ENCODE data around the gene PNMA6F. TPM values are rescaled to one million over a fixed set of nuclear protein-coding genes. Genes with fewer than 3 reads are reported as not detected.
"Not testable (repeated sequence)": the region's sequence is repeated elsewhere in the genome, so short reads cannot be mapped to it uniquely, and the experiment has no call there.

Gene PNMA6F
- total RNA-seq, 1 donor from 2014 or later, result not detected

DNA sequence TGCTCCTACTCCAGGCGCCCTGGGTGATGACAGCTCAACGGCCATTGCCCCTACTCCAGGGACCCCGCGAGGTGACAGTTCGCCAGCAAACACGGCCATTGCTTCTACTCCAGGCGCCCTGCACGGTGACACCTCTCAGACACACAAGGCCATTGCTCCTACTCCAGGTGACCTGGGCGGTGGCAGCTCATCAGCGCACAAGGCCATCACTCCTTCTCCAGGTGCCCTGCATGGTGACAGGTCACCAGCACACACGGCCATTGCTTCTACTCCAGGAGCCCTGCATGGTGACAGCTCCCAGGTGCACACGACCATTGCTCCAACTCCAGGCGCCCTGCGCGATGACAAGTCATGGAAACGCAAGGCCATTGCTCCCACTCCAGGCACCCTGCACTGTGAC lies 46.1 kb downstream of the PNMA6F start:
- not testable (repeated sequence) for H3K27me3 Mint-ChIP-seq (ENCODE audit: low read depth)

DNA sequence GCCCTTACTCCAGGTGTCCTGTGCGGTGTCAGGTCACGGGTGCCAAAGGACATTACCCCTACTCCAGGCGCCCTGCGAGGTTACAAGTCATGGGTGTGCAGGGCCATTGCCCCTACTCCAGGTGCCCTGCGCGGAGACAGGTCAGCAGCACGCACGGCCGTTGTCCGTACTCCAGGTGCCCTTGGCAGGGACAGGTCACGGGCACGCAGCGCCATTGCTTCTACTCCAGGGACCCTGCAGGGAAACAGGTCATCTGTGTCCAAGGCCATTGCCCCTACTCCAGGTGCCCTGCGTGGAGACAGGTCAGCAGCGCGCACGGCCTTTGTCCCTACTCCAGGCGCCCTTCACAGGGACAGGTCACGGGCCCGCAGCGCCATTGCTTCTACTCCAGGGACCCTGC lies 49.0 kb downstream of the PNMA6F start:
- H3K9me3 Mint-ChIP-seq; H3K4me3 Mint-ChIP-seq (ENCODE audit: low read depth); H3K4me1 Mint-ChIP-seq (ENCODE audit: low read depth); H3K36me3 Mint-ChIP-seq (ENCODE audit: low read depth); H3K27me3 Mint-ChIP-seq (ENCODE audit: low read depth); intact Hi-C loops (cut with micrococcal nuclease); H3K27ac Mint-ChIP-seq; DNase-seq (ENCODE audit: low spot score): not testable (repeated sequence)

More for the DNA sequence above, 46.1 kb downstream of the PNMA6F start:
- H3K4me3 Mint-ChIP-seq (ENCODE audit: low read depth); H3K4me1 Mint-ChIP-seq (ENCODE audit: low read depth); H3K36me3 Mint-ChIP-seq (ENCODE audit: low read depth); H3K9me3 Mint-ChIP-seq; intact Hi-C loops (cut with micrococcal nuclease); DNase-seq (ENCODE audit: low spot score); H3K27ac Mint-ChIP-seq: not testable (repeated sequence)

- H3K4me1 Mint-ChIP-seq (ENCODE audit: low read depth); H3K27me3 Mint-ChIP-seq (ENCODE audit: low read depth); intact Hi-C loops (cut with micrococcal nuclease); H3K36me3 Mint-ChIP-seq (ENCODE audit: low read depth); H3K4me3 Mint-ChIP-seq (ENCODE audit: low read depth); H3K27ac Mint-ChIP-seq; H3K9me3 Mint-ChIP-seq; DNase-seq (ENCODE audit: low spot score): not testable (repeated sequence)
Observed at GRCh38 chrX:153272070-153272469, 49.5 kb downstream of the PNMA6F start.

Other genes starting within 250 kb of the PNMA6F start
- gene PNMA6A, start 249.3 kb downstream of the PNMA6F start, total RNA-seq, result 0.87 and 1.5 TPM in 2 replicates
- not detected in 2 replicates for gene MAGEA1, start 142.5 kb downstream of the PNMA6F start, total RNA-seq
- 17.1 and 17.2 TPM in 2 replicates for gene ZNF275, start 12.4 kb upstream of the PNMA6F start, total RNA-seq
- not detected in 2 replicates for gene PNMA6E, start 79.6 kb upstream of the PNMA6F start, total RNA-seq
- 1.8 and 2.1 TPM in 2 replicates for gene ZFP92, start 89.7 kb upstream of the PNMA6F start, total RNA-seq
- gene TREX2, start 124.3 kb upstream of the PNMA6F start, total RNA-seq, result 0.94 and 1.1 TPM in 2 replicates
- 58.2 and 62.0 TPM in 2 replicates for gene HAUS7, start 148.8 kb upstream of the PNMA6F start, total RNA-seq
- gene BGN, start 173.2 kb upstream of the PNMA6F start, total RNA-seq, result not detected in 2 replicates
- not detected in 2 replicates for gene ATP2B3, start 195.9 kb upstream of the PNMA6F start, total RNA-seq

Measured in activated T-helper 2 cell treated with anti-CD3 and anti-CD28 coated beads, Interferon-gamma antibody, Interleukin-2, Interleukin-4, amounts not matched to agents 10 μg/mL and 5 μg/mL and 100 μg/mL, durations not matched to agents 14 hours and 24 hours and 36 hours (primary cell).